ENCODE results near the gene IER3.

Gene IER3

GRCh38 chr6:30744054-30744805 is at the start of gene IER3:
Gene IER3, minus strand, starts transcription at chr6:30744547. Its CDS starts 29 bp downstream, at chr6:30744518.
- peak within 1 kb of the TSS; percentile 84 for H3K27ac ChIP-seq

GRCh38 chr6:30793521-30794194 is 49.3 kb upstream of the IER3 start:
- TF ChIP-seq CTCF (conservative IDR thresholded peaks at IDR 0.05) = no peak
- peak overlapping the region; percentile 78 for H3K27ac ChIP-seq

More at GRCh38 chr6:30744054-30744805, at the start of gene IER3:
- no peak for TF ChIP-seq CTCF (conservative IDR thresholded peaks at IDR 0.05)

- H3K27ac ChIP-seq = peak overlapping the region; percentile 78
- no peak for TF ChIP-seq CTCF (conservative IDR thresholded peaks at IDR 0.05)
Observed at GRCh38 chr6:30792786-30793185, 48.4 kb upstream of the IER3 start.

- TF ChIP-seq CTCF (conservative IDR thresholded peaks at IDR 0.05) = no peak
- no peak overlapping the region for H3K27ac ChIP-seq
Observed at GRCh38 chr6:30790724-30791383, 46.5 kb upstream of the IER3 start.

DNA sequence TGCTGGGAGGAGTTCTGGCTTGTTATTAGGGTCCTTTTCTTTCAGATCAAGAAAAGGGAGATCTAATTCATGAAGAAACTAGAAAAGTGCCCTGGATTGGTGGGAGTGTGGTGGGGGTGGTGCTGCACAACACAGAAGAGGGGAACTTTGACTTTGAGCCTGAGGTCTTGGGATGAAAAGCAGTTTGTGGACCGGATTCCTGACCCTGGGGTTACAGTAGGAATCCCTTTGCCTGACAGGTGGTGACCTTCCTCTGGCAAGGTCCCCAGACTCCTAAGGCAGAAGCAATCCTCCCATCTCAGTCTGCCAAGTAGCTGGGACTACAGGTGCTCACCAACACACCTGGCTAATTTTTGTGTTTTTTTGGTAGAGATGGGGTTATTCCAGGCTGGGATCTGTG is 45.3 kb upstream of the IER3 start:
- TF ChIP-seq CTCF (conservative IDR thresholded peaks at IDR 0.05) = no peak
- no peak overlapping the region for H3K27ac ChIP-seq

GRCh38 chr6:30787954-30788353 is 43.6 kb upstream of the IER3 start:
- no peak overlapping the region for H3K27ac ChIP-seq
- no peak for TF ChIP-seq CTCF (conservative IDR thresholded peaks at IDR 0.05)

GRCh38 chr6:30782425-30783014 is 38.2 kb upstream of the IER3 start:
- peak overlapping the region; percentile 75 for H3K27ac ChIP-seq
- TF ChIP-seq CTCF (conservative IDR thresholded peaks at IDR 0.05) = no peak
